Parathyroid adenoma (tissue), 2 donors: ENCODE data around the gene TSPAN18.

Experiments used
- H2AFZ ChIP-seq: fragments of 300-600 bp; sonication (generic); one replicate; pipeline ENCODE4 v1.7.0; 2017; ENCODE audit warnings: antibody characterized with exemption, mild to moderate bottlenecking
- H3K27ac ChIP-seq: fragments of 300-600 bp; sonication (generic); one replicate; pipeline ENCODE4 v1.7.0; 2017
- H3K27me3 ChIP-seq: fragments of 300-600 bp; sonication (generic); one replicate; pipeline ENCODE4 v1.7.0; 2017; ENCODE audit warnings: low read length; ENCODE audit not compliant: control insufficient read depth, insufficient read depth
- H3K36me3 ChIP-seq: fragments of 300-600 bp; sonication (generic); one replicate; pipeline ENCODE4 v1.7.0; 2017; ENCODE audit warnings: low read length; ENCODE audit not compliant: control insufficient read depth, insufficient read depth
- H3K4me1 ChIP-seq: fragments of 300-600 bp; sonication (generic); one replicate; pipeline ENCODE4 v1.7.0; 2017; ENCODE audit warnings: control low read depth
- H3K4me2 ChIP-seq: fragments of 300-600 bp; sonication (generic); one replicate; pipeline ENCODE4 v1.7.0; 2017; ENCODE audit warnings: low read length
- H3K4me3 ChIP-seq: fragments of 300-600 bp; sonication (generic); one replicate; pipeline ENCODE4 v1.7.0; 2017; ENCODE audit warnings: low read depth, low read length
- H3K79me2 ChIP-seq: fragments of 300-600 bp; sonication (generic); one replicate; pipeline ENCODE4 v1.7.0; 2017; ENCODE audit warnings: control low read depth
- H3K9ac ChIP-seq: fragments of 300-600 bp; sonication (generic); one replicate; pipeline ENCODE4 v1.7.0; 2017; ENCODE audit warnings: mild to moderate bottlenecking
- H3K9me3 ChIP-seq: fragments of 300-600 bp; sonication (generic); one replicate; pipeline ENCODE4 v1.7.0; 2017; ENCODE audit warnings: low read length; ENCODE audit not compliant: control insufficient read depth
- CTCF ChIP-seq: fragments of 300-600 bp; sonication (generic); IDR thresholded peaks from one replicate; pipeline ENCODE4 v1.7.0; 2017; ENCODE audit warnings: antibody characterized with exemption, mild to moderate bottlenecking
- donor health status: primary hyperparathyroidism.

Gene TSPAN18

GRCh38 chr11:44913502-44913901 is 186.7 kb downstream of the TSPAN18 start:
- Histone ChIP-seq H3K4me2 (no peak overlapping the region), H3K36me3 (no peaks in the 10 kb centered on the region), H2AFZ (no peak overlapping the region), H3K27me3 (no peaks in the 10 kb centered on the region), H3K4me1 (no peaks in the 10 kb centered on the region), H3K9ac (no peak overlapping the region), H3K27ac (no peak overlapping the region), H3K9me3 (no peaks in the 10 kb centered on the region), H3K4me3 (no peak overlapping the region), H3K79me2 (no peaks in the 10 kb centered on the region)
- no peak for TF ChIP-seq CTCF

GRCh38 chr11:44914105-44914504 is 187.3 kb downstream of the TSPAN18 start:
- H3K27me3 ChIP-seq, result no peaks in the 10 kb centered on the region
- no peak overlapping the region for H3K27ac ChIP-seq
- no peak overlapping the region for H3K4me2 ChIP-seq
- H3K9me3 ChIP-seq, result no peaks in the 10 kb centered on the region
- no peak overlapping the region for H2AFZ ChIP-seq
- no peak for TF ChIP-seq CTCF
- H3K36me3 ChIP-seq, result no peaks in the 10 kb centered on the region
- H3K4me1 ChIP-seq, result no peaks in the 10 kb centered on the region
- no peak overlapping the region for H3K9ac ChIP-seq
- no peak overlapping the region for H3K4me3 ChIP-seq
- H3K79me2 ChIP-seq, result no peaks in the 10 kb centered on the region

- Histone ChIP-seq H2AFZ (no peak overlapping the region), H3K27ac (no peak overlapping the region), H3K9me3 (no peaks in the 10 kb centered on the region), H3K9ac (no peak overlapping the region), H3K79me2 (no peaks in the 10 kb centered on the region), H3K36me3 (no peaks in the 10 kb centered on the region), H3K4me1 (no peaks in the 10 kb centered on the region), H3K27me3 (no peaks in the 10 kb centered on the region), H3K4me2 (no peak overlapping the region), H3K4me3 (no peak overlapping the region)
- TF ChIP-seq CTCF, result no peak
Observed at GRCh38 chr11:44915004-44915403, 188.2 kb downstream of the TSPAN18 start.

- H3K79me2 ChIP-seq, result no peaks in the 10 kb centered on the region
Observed at GRCh38 chr11:44915621-44916020, 188.9 kb downstream of the TSPAN18 start.

More at GRCh38 chr11:44915621-44916020, 188.9 kb downstream of the TSPAN18 start:
- Histone ChIP-seq H3K4me3 (no peak overlapping the region), H3K27ac (no peak overlapping the region), H3K4me2 (no peak overlapping the region), H3K9ac (no peak overlapping the region), H3K36me3 (no peaks in the 10 kb centered on the region), H2AFZ (no peak overlapping the region), H3K4me1 (no peaks in the 10 kb centered on the region), H3K27me3 (no peaks in the 10 kb centered on the region), H3K9me3 (no peaks in the 10 kb centered on the region)
- no peak for TF ChIP-seq CTCF
